Stomach (tissue), 9 donors: Measurements from ENCODE around the gene EIF1. TPM values are rescaled to one million over a fixed set of nuclear protein-coding genes. Genes with fewer than 3 reads are reported as not detected.
A peak's percentile ranks its signal among the peaks of the same experiment; 100 is the strongest.

Source experiments
- DNase-seq, 2 donors: peaks; one replicate each; pipeline versions ENCODE4 v3.0.0 to v3.0.0-alpha.2; 2013 to 2019
- H3K27ac ChIP-seq, 5 donors: fragments of 200-600 bp in 4 of 5; sonication (generic) in 4 of 5; one replicate each; pipeline ENCODE4 v1.5.1; 2013 to 2019; ENCODE audit warnings: mild to moderate bottlenecking in 1 of 5, moderate library complexity in 1 of 5
- H3K27me3 ChIP-seq, 3 donors: fragments of 200-600 bp; sonication (generic); one replicate each; pipeline ENCODE4 v1.5.1; 2017 to 2019; ENCODE audit warnings: mixed run types in 1 of 3
- H3K36me3 ChIP-seq, 4 donors: fragments of 200-600 bp; sonication (generic); 1 replicate in 3 of 4; 2 replicates in 1 of 4; pipeline ENCODE4 v1.5.1; 2016 to 2019
- H3K4me1 ChIP-seq, 4 donors: fragments of 200-600 bp; sonication (generic); one replicate each; pipeline ENCODE4 v1.5.1; 2016 to 2019
- H3K4me3 ChIP-seq, 4 donors: fragments of 200-600 bp; sonication (generic) in 3 of 4; one replicate each; pipeline ENCODE4 v1.5.1; 2016 to 2019; ENCODE audit warnings: mild to moderate bottlenecking in 1 of 4
- H3K9me3 ChIP-seq, 4 donors: fragments of 200-600 bp; sonication (generic); one replicate each; pipeline ENCODE4 v1.5.1; 2016 to 2019
- CTCF ChIP-seq, 7 experiments: fragments of 450-650 bp in 4 of 7; fragments of 200-600 bp in 3 of 7; sonication (generic) in 3 of 7; IDR thresholded peaks; one replicate each; pipeline ENCODE4 v1.5.1; 2016 to 2019; ENCODE audit warnings: antibody characterized with exemption in 7 of 7, control low read depth in 2 of 7, mild to moderate bottlenecking in 1 of 7
- EP300 ChIP-seq: sonication (generic); formaldehyde crosslinking; IDR thresholded peaks from one replicate; pipeline ENCODE4 v1.6.1; 2017; ENCODE audit warnings: antibody characterized with exemption
- POLR2A ChIP-seq, 4 donors: fragments of 450-650 bp; IDR thresholded peaks; one replicate each; pipeline ENCODE4 v1.6.1; 2016; ENCODE audit warnings: antibody characterized with exemption in 4 of 4, control low read depth in 2 of 4, mild to moderate bottlenecking in 1 of 4, moderate library complexity in 1 of 4
- POLR2AphosphoS5 ChIP-seq, 3 donors: sonication (generic); formaldehyde crosslinking; IDR thresholded peaks; one replicate each; pipeline ENCODE4 v1.6.1; 2016; ENCODE audit warnings: antibody characterized with exemption in 3 of 3
- WGBS, 5 donors: extraction: QIAGEN DNeasy Blood & Tissue Kit in 3 of 5; methylation state at CpG; one replicate each; pipeline versions ENCODE4 v1.1.5 to v1.1.7; 2013 to 2018; 5-methylcytosine and 5-hydroxymethylcytosine counted together
- intact Hi-C: fragments of 100-400 bp; cut with DNase I; formaldehyde crosslinking; loops from one replicate; pipeline ENCODE4 v1.15.1; 2023; ENCODE audit warnings: low total_unique reads
- polyA plus RNA-seq, 3 donors: library from polyadenylated mRNA; stranded (reverse); fragments of 200-250 nt; gene quantifications; one replicate each; pipeline ENCODE4 v1.2.3, GENCODE V29; 2013
- total RNA-seq, 5 donors: library from RNA; depleted of rRNA; stranded (reverse); fragments of >200 nt; gene quantifications; one replicate each; pipeline versions ENCODE4 v1.1.0 to v1.2.3, GENCODE V29; 2014 to 2016
- donor health status: healthy with polysubstance abuse.
- donor health status: Bipolar disorder and iron deficiency.
- donor health status: healthy.

Gene EIF1
- total and polyA plus RNA-seq, 8 donors = 62.4 to 972 (median 240) TPM

- no peaks in the 10 kb centered on the region for H3K36me3 ChIP-seq
- no peaks in the 10 kb centered on the region for H3K9me3 ChIP-seq
- H3K27ac ChIP-seq = peak overlapping the region; percentile 77 to 93 (median 88)
- WGBS, 5 donors = 48 to 74% (median 63%) methylated on average over 5 to 13 of the region's 13 CpGs
- intact Hi-C loops = loop anchor here (10.0 kb wide), 1 partner anchor 747 kb away; no protein-coding TSS in a partner anchor
- no peak overlapping the region for H3K4me3 ChIP-seq
- TF ChIP-seq POLR2AphosphoS5 (IDR thresholded peaks at IDR 0.05) (peak in 2 of 3 donors; percentile 54 to 78), EP300 (no peak)
- H3K27me3 ChIP-seq = no peaks in the 10 kb centered on the region
- peak; percentile 89 to 96 for DNase-seq
- H3K4me1 ChIP-seq = peaks cover 50 to 78% (median 68%) of the 10 kb centered on the region in 4 donors
Observed at GRCh38 chr17:41651625-41652460, 36.8 kb upstream of the EIF1 start.

GRCh38 chr17:41652461-41652970 lies 36.2 kb upstream of the EIF1 start:
- DNase-seq = no peak

GRCh38 chr17:41653421-41653820 lies 35.3 kb upstream of the EIF1 start:
- H3K27me3 ChIP-seq = no peaks in the 10 kb centered on the region
- peak overlapping the region; percentile 77 to 93 (median 88) for H3K27ac ChIP-seq
- peaks cover 48 to 84% (median 69%) of the 10 kb centered on the region in 4 donors for H3K4me1 ChIP-seq
- H3K36me3 ChIP-seq = no peaks in the 10 kb centered on the region
- H3K4me3 ChIP-seq = no peak overlapping the region
- WGBS, 5 donors = 84 to 95% (median 85%) methylated on average over 4 to 5 of the region's 5 CpGs
- DNase-seq = no peak
- no peaks in the 10 kb centered on the region for H3K9me3 ChIP-seq
- intact Hi-C loops = loop anchor here (10.0 kb wide), 1 partner anchor 749 kb away; no protein-coding TSS in a partner anchor
- TF ChIP-seq POLR2AphosphoS5 (IDR thresholded peaks at IDR 0.05) (no peak), CTCF (IDR thresholded peaks at IDR 0.05) (no peak), EP300 (no peak), POLR2A (IDR thresholded peaks at IDR 0.05) (no peak)

More at GRCh38 chr17:41652461-41652970, 36.2 kb upstream of the EIF1 start:
- peaks cover 54 to 84% (median 74%) of the 10 kb centered on the region in 4 donors for H3K4me1 ChIP-seq
- no peaks in the 10 kb centered on the region for H3K27me3 ChIP-seq
- peak overlapping the region; percentile 77 to 93 (median 88) for H3K27ac ChIP-seq
- H3K36me3 ChIP-seq = no peaks in the 10 kb centered on the region
- intact Hi-C loops = loop anchor here (10.0 kb wide), 1 partner anchor 748 kb away; no protein-coding TSS in a partner anchor
- 73 to 85% (median 75%) methylated on average over 5 of the region's 5 CpGs for WGBS, 5 donors
- no peak overlapping the region for H3K4me3 ChIP-seq
- H3K9me3 ChIP-seq = no peaks in the 10 kb centered on the region
- no peak for TF ChIP-seq EP300
- TF ChIP-seq POLR2A (IDR thresholded peaks at IDR 0.05) = no peak
- TF ChIP-seq POLR2AphosphoS5 (IDR thresholded peaks at IDR 0.05) = no peak
- no peak for TF ChIP-seq CTCF (IDR thresholded peaks at IDR 0.05)

GRCh38 chr17:41653892-41654677 lies 34.6 kb upstream of the EIF1 start:
- WGBS, 5 donors = 34 to 49% (median 37%) methylated on average over 5 to 14 of the region's 14 CpGs
- Histone ChIP-seq H3K27ac (peak overlapping the region; percentile 77 to 93 (median 88)), H3K4me1 (peaks cover 45 to 84% (median 68%) of the 10 kb centered on the region in 4 donors), H3K27me3 (no peaks in the 10 kb centered on the region), H3K4me3 (no peak overlapping the region), H3K9me3 (no peaks in the 10 kb centered on the region), H3K36me3 (no peaks in the 10 kb centered on the region)
- intact Hi-C loops = loop anchor here (10.0 kb wide), 1 partner anchor 749 kb away; no protein-coding TSS in a partner anchor
- DNase-seq = peak; percentile 94 to 96
- no peak for TF ChIP-seq EP300
- TF ChIP-seq POLR2AphosphoS5 (IDR thresholded peaks at IDR 0.05) = peak in 2 of 3 donors; percentile 80 to 84
